HG03460 (cell line): ENCODE results near the gene GGCX.
"Not testable (repeated sequence)": the region's sequence is repeated elsewhere in the genome, so short reads cannot be mapped to it uniquely, and the experiment has no call there.

Source experiments
- ATAC-seq: cut with Tn5 transposase; IDR thresholded peaks from one replicate; pipeline ENCODE4 v1.9.1; 2021; ENCODE audit not compliant: unreplicated experiment

The GGCX gene

DNA sequence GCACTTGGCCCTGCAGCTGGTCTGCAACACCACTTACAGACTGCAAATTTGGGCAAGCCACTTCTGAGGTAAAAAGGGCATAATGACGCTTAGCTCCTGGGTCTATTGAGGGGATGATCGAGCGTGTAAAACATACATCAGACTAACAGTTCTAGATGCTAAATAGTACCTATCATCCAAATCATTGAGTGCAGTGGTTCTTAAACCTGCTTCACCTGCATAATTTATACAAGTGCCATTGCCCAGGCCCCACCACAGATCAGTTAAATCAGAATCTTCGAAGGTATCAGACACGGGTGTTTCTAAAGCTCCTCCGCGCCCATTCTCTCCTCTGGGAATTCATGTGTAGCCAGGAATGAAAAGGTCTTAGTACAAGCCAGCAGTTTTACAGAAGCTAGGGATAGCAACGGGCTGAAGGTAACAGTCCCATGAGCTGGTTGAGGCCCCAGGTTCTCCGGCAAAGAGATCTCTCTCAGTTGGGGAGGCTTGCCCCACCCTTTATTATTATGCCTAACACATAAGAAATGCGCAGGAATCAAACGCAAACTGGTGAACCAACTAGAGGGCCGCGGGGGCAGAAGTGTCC, 33.5 kb upstream of the GGCX start:
- no peak for ATAC-seq

DNA sequence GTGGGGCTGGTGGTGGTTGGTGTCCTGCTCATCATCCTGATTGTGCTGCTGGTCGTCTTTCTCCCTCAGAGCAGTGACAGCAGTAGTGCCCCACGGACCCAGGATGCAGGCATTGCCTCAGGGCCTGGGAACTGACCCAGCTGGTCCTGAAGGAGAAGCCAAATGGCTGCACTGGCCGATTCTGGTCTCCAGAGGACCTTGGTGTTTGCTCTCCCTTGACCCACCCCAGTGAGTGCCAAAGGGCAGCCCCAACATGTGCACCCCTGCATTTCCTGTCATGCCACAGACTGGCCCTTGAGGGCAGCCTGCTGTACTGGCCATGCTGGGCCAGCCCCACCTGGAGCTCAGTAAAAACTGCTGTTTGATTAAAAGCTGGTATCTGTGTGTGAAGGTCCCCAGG, 31.7 kb upstream of the GGCX start:
- ATAC-seq, result no peak

DNA sequence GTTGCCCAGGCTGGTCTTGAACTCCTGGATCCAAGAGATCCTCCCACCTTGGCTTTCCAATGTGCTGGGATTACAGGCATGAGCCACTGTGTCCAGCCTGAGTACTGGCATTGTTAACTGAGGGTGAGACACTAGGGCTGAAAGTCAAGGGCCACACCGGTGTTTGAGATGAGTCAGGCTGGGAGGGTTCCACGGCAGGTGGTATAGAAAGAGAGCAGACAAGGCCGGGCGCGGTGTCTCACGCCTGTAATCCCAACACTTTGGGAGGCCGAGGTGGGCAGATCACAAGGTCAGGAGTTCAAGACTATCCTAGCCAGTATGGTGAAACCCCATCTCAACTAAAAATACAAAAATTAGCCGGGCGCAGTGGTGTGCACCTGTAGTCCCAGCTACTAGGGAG, 31.0 kb upstream of the GGCX start:
- ATAC-seq, result not testable (repeated sequence)

DNA sequence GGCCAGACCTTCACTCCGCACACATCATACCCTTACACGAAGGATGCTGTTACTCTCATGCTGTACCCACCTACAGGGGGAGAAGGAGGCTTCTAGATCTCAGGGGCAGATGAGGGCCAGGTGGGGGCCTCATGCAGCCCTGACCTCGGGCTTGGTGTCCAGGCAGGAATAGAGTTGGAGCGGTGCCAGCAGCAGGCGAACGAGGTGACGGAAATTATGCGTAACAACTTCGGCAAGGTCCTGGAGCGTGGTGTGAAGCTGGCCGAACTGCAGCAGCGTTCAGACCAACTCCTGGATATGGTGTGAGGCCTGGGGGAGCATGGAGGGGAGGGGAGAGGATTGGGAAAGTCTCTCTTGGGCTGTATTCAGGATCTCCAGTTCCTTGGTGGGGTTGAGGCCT, 30.3 kb upstream of the GGCX start:
- no peak for ATAC-seq

DNA sequence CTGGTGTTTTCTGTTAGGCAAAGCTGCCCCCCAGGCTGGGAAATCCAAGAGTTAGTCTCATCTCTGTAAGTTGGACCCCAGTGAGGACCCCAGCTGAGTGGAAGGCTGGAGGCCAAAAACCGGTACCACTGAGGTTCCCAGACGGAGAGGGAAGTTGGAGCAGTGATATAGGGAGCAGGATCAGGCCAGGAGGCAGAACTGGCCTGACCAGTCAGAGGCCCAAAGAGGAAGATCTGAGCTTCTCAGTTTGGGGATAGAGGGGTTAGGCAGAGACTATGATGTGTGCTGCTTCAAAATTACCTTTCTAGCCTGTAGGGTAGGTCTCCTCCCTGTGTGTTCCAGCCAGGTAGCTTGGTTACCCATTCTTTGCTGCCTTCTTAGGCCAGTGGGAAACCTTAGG, 29.7 kb upstream of the GGCX start:
- ATAC-seq, result no peak

- ATAC-seq, result no peak
Observed at GRCh38 chr2:85589982-85590791, 28.9 kb upstream of the GGCX start.

DNA sequence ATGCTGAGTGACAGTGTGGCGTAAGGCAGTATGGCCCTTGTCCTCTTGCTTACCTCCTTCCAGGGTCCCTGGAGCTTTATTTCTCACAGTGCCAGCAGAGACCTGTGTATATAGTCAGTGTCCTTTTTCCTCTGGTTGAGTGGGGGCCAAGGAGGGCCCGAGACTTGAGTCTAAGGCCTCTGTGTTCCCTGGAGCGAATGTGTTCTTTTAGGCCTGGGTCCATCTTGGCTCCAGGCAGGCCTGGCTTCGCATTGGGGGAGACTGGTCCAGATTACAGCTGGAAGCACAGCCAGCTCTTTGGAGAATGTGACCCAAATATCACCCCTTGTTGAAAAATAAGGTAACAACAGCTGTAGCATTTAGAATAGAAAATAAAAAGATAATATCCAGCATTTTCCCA, 27.9 kb upstream of the GGCX start:
- ATAC-seq, result no peak

- no peak for ATAC-seq
Observed at GRCh38 chr2:85588645-85589044, 27.4 kb upstream of the GGCX start.

DNA sequence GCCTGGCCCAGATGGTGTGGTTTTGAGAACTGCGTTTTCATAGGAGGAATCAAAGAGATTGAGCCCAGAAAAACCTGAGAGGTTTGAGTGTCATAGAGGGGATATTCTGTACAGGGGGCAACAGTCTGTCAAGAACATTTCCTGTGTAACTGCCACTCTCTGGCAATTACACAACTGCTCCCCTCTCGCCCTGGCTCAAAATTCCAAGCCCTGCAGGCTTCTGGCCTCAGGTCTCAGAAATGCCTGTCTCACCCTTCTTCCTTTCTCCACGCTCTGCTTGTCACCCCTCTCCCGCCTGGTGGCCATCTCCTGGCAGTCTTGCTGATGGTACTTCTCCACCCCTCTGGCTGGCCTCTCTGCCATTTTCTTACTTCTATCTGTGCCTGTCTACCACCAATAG, 26.9 kb upstream of the GGCX start:
- ATAC-seq, result no peak

- ATAC-seq, result no peak
Observed at GRCh38 chr2:85585781-85586105, 24.4 kb upstream of the GGCX start.

- ATAC-seq, result peak; percentile 52
Observed at GRCh38 chr2:85584857-85585780, 23.8 kb upstream of the GGCX start.

DNA sequence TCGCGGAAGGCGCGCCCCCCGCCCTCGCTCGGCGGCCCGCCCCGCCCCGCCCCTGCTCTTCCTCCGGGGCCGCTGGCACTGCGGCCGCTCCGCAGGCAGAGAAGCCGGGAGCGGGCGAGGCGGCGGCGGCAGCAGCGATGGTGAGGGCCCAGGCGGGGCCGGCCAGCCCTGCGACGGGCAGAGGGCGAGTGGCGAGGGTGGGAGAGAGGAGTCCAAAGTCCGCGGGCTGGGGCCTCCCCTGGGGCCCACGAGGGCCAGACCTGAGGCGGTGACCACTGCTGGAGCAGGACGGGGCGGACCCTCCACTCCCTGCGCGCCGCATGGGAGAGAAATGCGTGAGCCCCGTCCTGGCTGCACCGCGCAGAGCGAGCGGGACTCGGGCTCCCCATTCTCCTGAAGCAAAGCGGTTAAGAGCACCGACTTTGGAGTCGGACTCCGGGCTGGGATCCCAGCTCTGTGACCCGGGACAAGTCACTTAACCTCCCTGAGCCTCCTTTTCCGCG, 23.1 kb upstream of the GGCX start, which contains the start of gene VAMP5:
TSS of gene VAMP5 (plus strand) at position 78 of the 503 bp plus-strand sequence. CDS start at position 138, 60 bp downstream.
- ATAC-seq, result peak; percentile 43

- ATAC-seq, result no peak
Observed at GRCh38 chr2:85583667-85584353, 22.5 kb upstream of the GGCX start.

DNA sequence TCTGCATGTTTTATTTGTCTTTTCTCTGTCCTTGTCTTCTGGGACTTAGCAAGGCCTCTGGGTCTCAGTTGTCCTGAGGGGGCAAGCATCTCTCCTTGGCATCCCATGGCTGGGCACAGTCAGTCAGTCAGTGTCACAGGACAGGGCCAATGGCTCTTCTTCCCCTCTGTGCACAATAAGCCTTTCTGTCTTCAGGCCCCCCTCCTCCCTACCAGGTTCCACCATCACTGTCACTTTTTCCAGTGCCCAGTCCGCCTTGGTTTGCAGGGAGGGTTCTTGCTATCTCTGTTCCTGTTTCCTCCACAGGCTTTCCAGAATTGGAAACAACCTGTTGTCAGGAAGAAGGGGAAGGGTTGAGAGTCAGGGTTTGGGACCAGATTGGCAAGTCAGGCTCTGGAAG, 21.2 kb upstream of the GGCX start:
- ATAC-seq, result no peak

DNA sequence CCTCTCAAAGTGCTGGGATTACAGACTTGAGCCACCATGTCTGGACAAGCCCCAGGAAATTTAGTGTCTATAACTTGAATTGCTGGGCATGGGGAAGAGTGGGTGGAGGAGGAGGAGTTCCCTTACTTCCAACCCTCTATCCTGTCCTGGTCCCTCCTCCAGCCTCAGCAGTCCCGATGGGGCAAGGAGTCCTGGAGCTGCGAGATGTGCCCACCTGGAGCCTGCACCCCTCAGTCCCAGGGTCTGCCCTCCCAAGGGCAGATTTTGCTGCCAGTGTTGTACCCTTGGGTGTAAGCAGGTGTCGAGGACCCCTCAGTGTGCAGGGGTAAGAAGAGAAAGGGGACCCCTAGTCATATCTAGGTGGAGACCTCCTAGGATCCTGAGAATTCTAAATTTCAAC, 18.9 kb upstream of the GGCX start:
- ATAC-seq, result no peak

GRCh38 chr2:85579266-85579935, 18.1 kb upstream of the GGCX start:
- no peak for ATAC-seq

DNA sequence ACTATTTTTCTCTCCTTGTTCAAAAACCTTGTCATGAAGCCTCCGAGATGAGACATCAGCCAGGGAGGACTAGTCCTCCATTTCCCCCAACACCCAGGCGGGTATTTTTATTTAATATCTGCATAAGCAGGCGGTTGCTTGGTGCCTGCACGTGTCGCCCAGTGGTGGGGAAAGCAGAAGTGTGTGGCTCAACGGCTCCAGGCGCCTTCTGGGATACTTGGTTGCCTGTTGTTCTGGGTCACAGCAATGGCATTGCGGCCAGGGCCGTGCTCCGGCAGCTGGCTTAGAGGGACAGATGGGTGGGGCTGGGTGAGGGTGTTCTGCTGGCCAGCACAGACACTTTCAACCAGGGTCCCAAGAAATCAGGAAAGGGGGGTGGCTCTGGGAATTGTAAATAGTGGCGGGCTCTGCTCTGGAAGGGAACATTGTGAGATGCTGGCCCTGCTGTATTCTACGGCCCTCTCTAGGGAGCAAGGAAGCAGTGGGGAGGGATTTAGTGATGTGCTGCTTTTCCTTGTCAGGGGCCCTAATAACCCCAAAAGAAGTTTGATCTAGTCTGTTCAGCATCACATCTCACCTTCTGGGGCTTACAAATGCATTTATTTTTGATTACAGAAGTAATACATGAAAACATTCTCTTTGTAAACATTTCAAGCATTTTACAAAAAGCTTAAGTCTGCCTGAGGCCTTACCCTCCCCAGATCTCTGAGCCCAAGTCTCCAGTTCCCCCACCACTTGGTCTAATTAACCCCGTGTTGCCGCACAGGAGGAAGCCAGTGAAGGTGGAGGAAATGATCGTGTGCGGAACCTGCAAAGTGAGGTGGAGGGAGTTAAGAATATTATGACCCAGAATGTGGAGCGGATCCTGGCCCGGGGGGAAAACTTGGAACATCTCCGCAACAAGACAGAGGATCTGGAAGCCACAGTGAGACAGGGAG, 17.2 kb upstream of the GGCX start:
- peak; percentile 37 for ATAC-seq

GRCh38 chr2:85577386-85578242, 16.3 kb upstream of the GGCX start, which contains the start of gene VAMP8:
Gene VAMP8, plus strand, starts transcription at chr2:85577586. Its CDS starts 61 bp downstream, at chr2:85577647.
- peak; percentile 70 for ATAC-seq
